WTC11 (cell line): ENCODE data around the gene ZFYVE19.

ENCODE experiments used
- ETV6 ChIP-seq: sonication (generic); formaldehyde crosslinking; IDR thresholded peaks from 2 replicates; pipeline ENCODE4 v1.8.1; 2022; ENCODE audit warnings: mild to moderate bottlenecking, missing genetic modification reagents
- IRF2 ChIP-seq: sonication (generic); formaldehyde crosslinking; IDR thresholded peaks from 2 replicates; pipeline ENCODE4 v1.8.0; 2022; ENCODE audit warnings: low read depth, missing genetic modification reagents, borderline replicate concordance
- NFYB ChIP-seq: sonication (generic); formaldehyde crosslinking; conservative IDR thresholded peaks from 2 replicates; pipeline ENCODE4 v1.8.0; 2022; ENCODE audit warnings: low read depth, missing genetic modification reagents
- NR1H2 ChIP-seq: sonication (generic); formaldehyde crosslinking; IDR thresholded peaks from 2 replicates; pipeline ENCODE4 v1.9.0; 2021; ENCODE audit warnings: mild to moderate bottlenecking, moderate library complexity, missing genetic modification reagents
- PRRX2 ChIP-seq: fragments of 250-450 bp; sonication (Bioruptor Pico); IDR thresholded peaks from 2 replicates; pipeline ENCODE4 v1.8.0; 2021; ENCODE audit warnings: mild to moderate bottlenecking
- ZBTB21 ChIP-seq: sonication (generic); formaldehyde crosslinking; IDR thresholded peaks from 2 replicates; pipeline ENCODE4 v1.8.1; 2023; ENCODE audit warnings: mild to moderate bottlenecking, missing genetic modification reagents, borderline replicate concordance
- ZNF138 ChIP-seq: sonication (generic); formaldehyde crosslinking; conservative IDR thresholded peaks from 2 replicates; pipeline ENCODE4 v1.8.1; 2022; ENCODE audit warnings: mild to moderate bottlenecking, moderate library complexity, missing genetic modification reagents
- ZNF232 ChIP-seq: sonication (generic); formaldehyde crosslinking; IDR thresholded peaks from 2 replicates; pipeline ENCODE4 v1.8.0; 2022; ENCODE audit warnings: mild to moderate bottlenecking, missing genetic modification reagents
- TF ChIP-seq, protein P1 (sequence below): fragments of 200-600 bp; IDR thresholded peaks from 2 replicates; pipeline ENCODE4 v1.8.0; 2022; ENCODE audit warnings: antibody characterized with exemption
- TF ChIP-seq, protein P2 (sequence below): sonication (generic); formaldehyde crosslinking; IDR thresholded peaks from 2 replicates; pipeline ENCODE4 v1.8.0; 2022; ENCODE audit warnings: mild to moderate bottlenecking, missing genetic modification reagents

DNA sequence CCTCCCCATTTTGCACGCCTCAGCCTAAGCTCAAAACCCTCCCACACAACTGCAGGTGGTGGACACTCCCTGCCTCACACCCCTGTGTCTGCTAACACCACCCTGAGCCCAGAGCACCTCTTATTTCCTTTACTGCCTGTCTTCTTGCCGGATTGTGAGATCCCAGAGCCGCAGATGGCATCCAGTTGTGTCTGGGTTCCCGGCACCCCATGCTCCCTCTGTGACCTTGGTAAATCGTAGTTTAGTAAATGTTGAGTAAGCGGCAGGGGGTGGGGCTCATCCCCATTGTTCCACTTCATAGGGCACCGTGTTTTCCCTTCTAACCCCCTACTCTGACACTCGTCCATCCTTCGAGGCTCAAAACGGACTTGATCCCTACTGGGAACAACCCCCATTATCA is 51.8 kb downstream of the ZFYVE19 start:
- no peak for TF ChIP-seq NFYB (CRISPR knock-in tag)
- TF ChIP-seq NR1H2 (CRISPR knock-in tag) = no peak
- TF ChIP-seq IRF2 = no peak
- TF ChIP-seq PRRX2 (CRISPR knock-in tag) = no peak
- no peak for TF ChIP-seq ZNF138
- TF ChIP-seq, protein P1, sequence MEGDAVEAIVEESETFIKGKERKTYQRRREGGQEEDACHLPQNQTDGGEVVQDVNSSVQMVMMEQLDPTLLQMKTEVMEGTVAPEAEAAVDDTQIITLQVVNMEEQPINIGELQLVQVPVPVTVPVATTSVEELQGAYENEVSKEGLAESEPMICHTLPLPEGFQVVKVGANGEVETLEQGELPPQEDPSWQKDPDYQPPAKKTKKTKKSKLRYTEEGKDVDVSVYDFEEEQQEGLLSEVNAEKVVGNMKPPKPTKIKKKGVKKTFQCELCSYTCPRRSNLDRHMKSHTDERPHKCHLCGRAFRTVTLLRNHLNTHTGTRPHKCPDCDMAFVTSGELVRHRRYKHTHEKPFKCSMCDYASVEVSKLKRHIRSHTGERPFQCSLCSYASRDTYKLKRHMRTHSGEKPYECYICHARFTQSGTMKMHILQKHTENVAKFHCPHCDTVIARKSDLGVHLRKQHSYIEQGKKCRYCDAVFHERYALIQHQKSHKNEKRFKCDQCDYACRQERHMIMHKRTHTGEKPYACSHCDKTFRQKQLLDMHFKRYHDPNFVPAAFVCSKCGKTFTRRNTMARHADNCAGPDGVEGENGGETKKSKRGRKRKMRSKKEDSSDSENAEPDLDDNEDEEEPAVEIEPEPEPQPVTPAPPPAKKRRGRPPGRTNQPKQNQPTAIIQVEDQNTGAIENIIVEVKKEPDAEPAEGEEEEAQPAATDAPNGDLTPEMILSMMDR = no peak
- TF ChIP-seq, protein P2, sequence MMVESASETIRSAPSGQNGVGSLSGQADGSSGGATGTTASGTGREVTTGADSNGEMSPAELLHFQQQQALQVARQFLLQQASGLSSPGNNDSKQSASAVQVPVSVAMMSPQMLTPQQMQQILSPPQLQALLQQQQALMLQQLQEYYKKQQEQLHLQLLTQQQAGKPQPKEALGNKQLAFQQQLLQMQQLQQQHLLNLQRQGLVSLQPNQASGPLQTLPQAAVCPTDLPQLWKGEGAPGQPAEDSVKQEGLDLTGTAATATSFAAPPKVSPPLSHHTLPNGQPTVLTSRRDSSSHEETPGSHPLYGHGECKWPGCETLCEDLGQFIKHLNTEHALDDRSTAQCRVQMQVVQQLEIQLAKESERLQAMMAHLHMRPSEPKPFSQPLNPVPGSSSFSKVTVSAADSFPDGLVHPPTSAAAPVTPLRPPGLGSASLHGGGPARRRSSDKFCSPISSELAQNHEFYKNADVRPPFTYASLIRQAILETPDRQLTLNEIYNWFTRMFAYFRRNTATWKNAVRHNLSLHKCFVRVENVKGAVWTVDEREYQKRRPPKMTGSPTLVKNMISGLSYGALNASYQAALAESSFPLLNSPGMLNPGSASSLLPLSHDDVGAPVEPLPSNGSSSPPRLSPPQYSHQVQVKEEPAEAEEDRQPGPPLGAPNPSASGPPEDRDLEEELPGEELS (CRISPR knock-in tag) = no peak
- no peak for TF ChIP-seq ZNF232 (CRISPR knock-in tag)
- TF ChIP-seq ZBTB21 (CRISPR knock-in tag) = no peak
- TF ChIP-seq ETV6 (CRISPR knock-in tag) = no peak
